AG09309 (cell line): Measurements from ENCODE around the gene IGSF3.
"Not testable (repeated sequence)": the region's sequence is repeated elsewhere in the genome, so short reads cannot be mapped to it uniquely, and the experiment has no call there.

Experiments used
- DNase-seq: peaks from one replicate; pipeline ENCODE4 v3.0.0-alpha.2; 2010; ENCODE audit warnings: low read depth
- H3K4me3 ChIP-seq: 2 replicates; pipeline ENCODE4 v1.5.1; 2011; ENCODE audit warnings: mild to moderate bottlenecking, low read depth, low read length, moderate library complexity; ENCODE audit not compliant: control insufficient read depth
- CTCF ChIP-seq: IDR thresholded peaks from 2 replicates; pipeline ENCODE4 v1.5.1; 2011; ENCODE audit warnings: mild to moderate bottlenecking, low read depth, low read length, inconsistent platforms; ENCODE audit not compliant: insufficient read depth, control insufficient read depth; ENCODE audit errors: missing control alignments

IGSF3 gene

GRCh38 chr1:116591951-116592605 is 75.5 kb downstream of the IGSF3 start:
- not testable (repeated sequence) for DNase-seq, H3K4me3 ChIP-seq

GRCh38 chr1:116591006-116591950 is 76.3 kb downstream of the IGSF3 start:
- DNase-seq, H3K4me3 ChIP-seq: not testable (repeated sequence)

- H3K4me3 ChIP-seq, DNase-seq: not testable (repeated sequence)
These were observed 77.1 kb downstream of the IGSF3 start for GRCh38 chr1:116590359-116591005.

GRCh38 chr1:116589101-116589735 is 78.3 kb downstream of the IGSF3 start:
- not testable (repeated sequence) for DNase-seq, H3K4me3 ChIP-seq

GRCh38 chr1:116587501-116588227 is 79.9 kb downstream of the IGSF3 start:
- DNase-seq: no peak
- no peak overlapping the region for H3K4me3 ChIP-seq
- TF ChIP-seq CTCF: no peak

GRCh38 chr1:116586741-116587143 is 80.8 kb downstream of the IGSF3 start:
- DNase-seq: no peak
- no peak overlapping the region for H3K4me3 ChIP-seq
- TF ChIP-seq CTCF: no peak

- no peak overlapping the region for H3K4me3 ChIP-seq
- TF ChIP-seq CTCF: no peak
- no peak for DNase-seq
These were observed 81.6 kb downstream of the IGSF3 start for GRCh38 chr1:116585886-116586285.

- no peak for DNase-seq
- H3K4me3 ChIP-seq: no peak overlapping the region
- TF ChIP-seq CTCF: no peak
These were observed 86.1 kb downstream of the IGSF3 start for GRCh38 chr1:116581323-116581885.
